A549 (cell line): ENCODE measurements around the gene XRCC4.

Experiments used
- CTCF ChIP-seq: fragments of >200 bp; sonication (Bioruptor Twin); formaldehyde crosslinking; IDR thresholded peaks from 3 replicates; pipeline ENCODE4 v1.5.1; 2016
- RAD21 ChIP-seq, 2 experiments: fragments of >200 bp in 1 of 2; sonication (Bioruptor Twin) in 1 of 2; formaldehyde crosslinking in 1 of 2; IDR thresholded peaks in 1 of 2; conservative IDR thresholded peaks in 1 of 2; 2 replicates in 1 of 2; 3 replicates in 1 of 2; pipeline ENCODE4 v1.6.1; 2012 to 2018; ENCODE audit warnings: inconsistent platforms in 1 of 2

DNA sequence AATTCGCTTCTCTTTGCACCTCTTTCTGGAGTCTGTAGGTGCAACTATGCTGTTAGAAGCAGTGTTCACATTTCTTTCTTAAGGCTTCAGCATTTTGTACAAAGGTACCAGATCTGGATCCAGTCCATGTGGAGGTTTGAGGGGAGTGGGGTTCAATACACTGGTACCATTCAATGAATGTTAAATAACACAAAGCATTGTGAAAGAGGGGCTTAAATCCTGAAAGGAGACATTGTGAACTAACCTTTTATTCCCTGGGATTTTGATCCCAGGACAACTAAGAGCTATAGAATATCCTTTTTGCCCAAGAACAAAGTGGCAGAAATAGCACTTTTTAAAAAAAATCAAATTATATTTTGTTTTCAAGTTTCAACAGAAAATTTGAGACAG is 286.5 kb downstream of the XRCC4 start:
- TF ChIP-seq RAD21 (conservative IDR thresholded peaks at IDR 0.05 in 1 of 2, IDR thresholded peaks at IDR 0.05 in 1 of 2) (no peak), CTCF (no peak)
